IMR-90 (cell line): Measurements from ENCODE around the gene KCNH6. TPM values are rescaled to one million over a fixed set of nuclear protein-coding genes. Genes with fewer than 3 reads are reported as not detected.

Experiments used
- ATAC-seq: fragments of 200-7000 bp; cut with Tn5 transposase; 2 replicates; pipeline ENCODE4 v1.9.1; 2020; ENCODE audit warnings: low read depth, mild to moderate bottlenecking, moderate library complexity
- BruUV-seq: library from RNA; stranded (reverse); fragments of 400-500 nt; replicated peaks from 2 replicates; lab custom pipeline; 2021; lab: Mats Ljungman, UMichigan
- CTCF ChIA-PET: fragments of 300-600 bp; formaldehyde crosslinking; extraction: SDS; loops from one replicate; lab custom pipeline; 2021; ENCODE audit warnings: antibody characterized with exemption; lab: Yijun Ruan, JAX
- POLR2A ChIA-PET: fragments of 300-600 bp; sonication (Branson Sonifier 250); formaldehyde crosslinking; loops from one replicate; lab custom pipeline; 2022; ENCODE audit warnings: antibody characterized with exemption; ENCODE audit not compliant: unreplicated experiment; lab: Charles Lee
- DNase-seq: peaks from one replicate; pipeline ENCODE4 v3.0.0; 2013
- H2AFZ ChIP-seq: replicated peaks from 2 replicates; pipeline ENCODE3; 2013; ENCODE audit warnings: low read length, mild to moderate bottlenecking; ENCODE audit not compliant: poor library complexity
- H2AK5ac ChIP-seq: 2 replicates; pipeline ENCODE4 v1.6.1; 2013; ENCODE audit warnings: low read depth, low read length, inconsistent platforms
- H2AK9ac ChIP-seq: replicated peaks from 2 replicates; pipeline ENCODE3; 2013; ENCODE audit warnings: mild to moderate bottlenecking, low read depth, low read length, moderate library complexity; ENCODE audit not compliant: poor library complexity
- H2BK120ac ChIP-seq: 2 replicates; pipeline ENCODE4 v1.6.1; 2013; ENCODE audit warnings: low read depth, low read length, inconsistent platforms
- H2BK15ac ChIP-seq: 3 replicates; pipeline ENCODE4 v1.6.1; 2013; ENCODE audit warnings: low read depth, low read length, inconsistent platforms
- H2BK20ac ChIP-seq: 2 replicates; pipeline ENCODE4 v1.6.1; 2013; ENCODE audit warnings: low read depth, mild to moderate bottlenecking, inconsistent platforms, low read length, moderate library complexity
- H2BK5ac ChIP-seq: 2 replicates; pipeline ENCODE4 v1.6.1; 2013; ENCODE audit warnings: mild to moderate bottlenecking, low read depth, low read length, inconsistent platforms; ENCODE audit not compliant: poor library complexity, severe bottlenecking
- H3K14ac ChIP-seq: replicated peaks from 2 replicates; pipeline ENCODE4 v1.6.1; 2013; ENCODE audit warnings: low read depth, low read length, inconsistent platforms
- H3K18ac ChIP-seq: 2 replicates; pipeline ENCODE4 v1.6.1; 2013; ENCODE audit warnings: low read depth, low read length, control low read depth
- H3K23ac ChIP-seq: 2 replicates; pipeline ENCODE4 v1.6.1; 2013; ENCODE audit warnings: low read depth, low read length, inconsistent platforms
- H3K27ac ChIP-seq: 2 replicates; pipeline ENCODE4 v1.5.1; 2013; ENCODE audit warnings: mild to moderate bottlenecking, control low read depth, low read length; ENCODE audit not compliant: insufficient read depth
- H3K27me3 ChIP-seq: 2 replicates; pipeline ENCODE4 v1.6.1; 2013; ENCODE audit warnings: low read length; ENCODE audit not compliant: control insufficient read depth, insufficient read depth
- H3K36me3 ChIP-seq: 2 replicates; pipeline ENCODE4 v1.6.1; 2013; ENCODE audit warnings: low read length, mixed read lengths; ENCODE audit not compliant: control insufficient read depth, insufficient read depth
- H3K4ac ChIP-seq: 2 replicates; pipeline ENCODE4 v1.6.1; 2013; ENCODE audit warnings: low read depth, low read length, inconsistent platforms
- H3K4me1 ChIP-seq: 2 replicates; pipeline ENCODE4 v1.6.1; 2013; ENCODE audit warnings: low read length, mixed read lengths; ENCODE audit not compliant: control insufficient read depth, insufficient read depth
- H3K4me2 ChIP-seq: 2 replicates; pipeline ENCODE4 v1.6.1; 2013; ENCODE audit warnings: low read depth, mild to moderate bottlenecking, control low read depth, low read length, moderate library complexity
- H3K4me3 ChIP-seq: 2 replicates; pipeline ENCODE4 v1.5.1; 2013; ENCODE audit warnings: low read depth, mild to moderate bottlenecking, control low read depth, low read length, moderate library complexity; ENCODE audit not compliant: insufficient read depth
- H3K56ac ChIP-seq: 2 replicates; pipeline ENCODE4 v1.6.1; 2013; ENCODE audit warnings: low read length, inconsistent platforms; ENCODE audit not compliant: insufficient read depth; ENCODE audit errors: extremely low read depth
- H3K79me1 ChIP-seq, 2 experiments: 2 replicates each; pipeline ENCODE4 v1.6.1; 2013; ENCODE audit warnings: low read length in 2 of 2, inconsistent platforms in 1 of 2, low read depth in 1 of 2
- H3K9ac ChIP-seq: 2 replicates; pipeline ENCODE4 v1.6.1; 2013; ENCODE audit warnings: low read depth, low read length, control low read depth
- H3K9me1 ChIP-seq: 2 replicates; pipeline ENCODE4 v1.6.1; 2013; ENCODE audit warnings: low read length, inconsistent platforms; ENCODE audit not compliant: insufficient read depth
- H3K9me3 ChIP-seq: 2 replicates; pipeline ENCODE4 v1.6.1; 2013; ENCODE audit warnings: low read length; ENCODE audit not compliant: control insufficient read depth, insufficient read depth
- H4K20me1 ChIP-seq: 2 replicates; pipeline ENCODE4 v1.6.1; 2013; ENCODE audit warnings: low read length, inconsistent platforms; ENCODE audit not compliant: insufficient read depth
- H4K5ac ChIP-seq: 2 replicates; pipeline ENCODE4 v1.6.1; 2013; ENCODE audit warnings: mild to moderate bottlenecking, low read depth, low read length, control low read depth
- H4K8ac ChIP-seq, 2 experiments: 2 replicates each; pipeline ENCODE4 v1.6.1; 2013; ENCODE audit warnings: low read depth in 2 of 2, low read length in 2 of 2, control low read depth in 1 of 2, inconsistent platforms in 1 of 2
- H4K91ac ChIP-seq: 2 replicates; pipeline ENCODE4 v1.6.1; 2013; ENCODE audit warnings: low read depth, low read length, inconsistent platforms; ENCODE audit not compliant: insufficient read depth
- BHLHE40 ChIP-seq: fragments of 150-350 bp; IDR thresholded peaks from 2 replicates; pipeline ENCODE4 v1.6.1; 2016; ENCODE audit warnings: mild to moderate bottlenecking, low read depth, low read length
- CEBPB ChIP-seq: IDR thresholded peaks from 2 replicates; pipeline ENCODE4 v1.6.1; 2012; ENCODE audit warnings: low read depth, low read length, improper control_type of control experiment
- CTCF ChIP-seq: conservative IDR thresholded peaks from 2 replicates; pipeline ENCODE4 v1.5.1; 2012; ENCODE audit warnings: mild to moderate bottlenecking, low read depth, low read length, improper control_type of control experiment
- FOS ChIP-seq: fragments of 150-350 bp; IDR thresholded peaks from 2 replicates; pipeline ENCODE4 v1.6.1; 2016; ENCODE audit warnings: low read depth, low read length
- MAFK ChIP-seq: IDR thresholded peaks from 2 replicates; pipeline ENCODE4 v1.6.1; 2012; ENCODE audit warnings: low read depth, low read length, improper control_type of control experiment
- MAZ ChIP-seq: IDR thresholded peaks from 2 replicates; pipeline ENCODE4 v1.6.1; 2012; ENCODE audit warnings: low read depth, mild to moderate bottlenecking, low read length, improper control_type of control experiment, moderate library complexity, borderline replicate concordance
- MXI1 ChIP-seq: IDR thresholded peaks from 2 replicates; pipeline ENCODE4 v1.6.1; 2012; ENCODE audit warnings: low read depth, mild to moderate bottlenecking, low read length, moderate library complexity, borderline replicate concordance
- NFE2L2 ChIP-seq: fragments of 150-350 bp; IDR thresholded peaks from 2 replicates; pipeline ENCODE4 v1.6.1; 2016; ENCODE audit warnings: low read depth, mild to moderate bottlenecking, low read length
- POLR2A ChIP-seq: IDR thresholded peaks from 2 replicates; pipeline ENCODE4 v1.6.1; 2012; ENCODE audit warnings: mild to moderate bottlenecking, low read depth, low read length
- RAD21 ChIP-seq: IDR thresholded peaks from 2 replicates; pipeline ENCODE4 v1.6.1; 2012; ENCODE audit warnings: low read length, improper control_type of control experiment
- RCOR1 ChIP-seq: IDR thresholded peaks from 2 replicates; pipeline ENCODE4 v1.6.1; 2012; ENCODE audit warnings: mild to moderate bottlenecking, low read length, improper control_type of control experiment; ENCODE audit not compliant: insufficient replicate concordance
- RFX5 ChIP-seq: IDR thresholded peaks from 2 replicates; pipeline ENCODE4 v1.8.0; 2012; ENCODE audit warnings: low read depth, mild to moderate bottlenecking, low read length, moderate library complexity
- SMC3 ChIP-seq: fragments of 150-350 bp; IDR thresholded peaks from 2 replicates; pipeline ENCODE4 v1.6.1; 2016; ENCODE audit warnings: low read depth, mild to moderate bottlenecking, antibody characterized with exemption, low read length, moderate library complexity
- USF2 ChIP-seq: fragments of 150-350 bp; IDR thresholded peaks from 2 replicates; pipeline ENCODE4 v1.6.1; 2017; ENCODE audit warnings: mild to moderate bottlenecking, antibody characterized with exemption, low read length, low read depth
- WGBS, 2 experiments: methylation state at CpG; one replicate each; pipeline versions ENCODE4 v1.1.5 to v1.1.7; 2013; ENCODE audit warnings: missing lambda C conversion rate in 2 of 2; ENCODE audit not compliant: insufficient read length in 1 of 2; ENCODE audit errors: extremely low coverage in 2 of 2; 5-methylcytosine and 5-hydroxymethylcytosine counted together
- dilution Hi-C: fragments of 300-500 bp; cut with HindIII; formaldehyde crosslinking; loops from one replicate; pipeline ENCODE4 v1.14.3; 2018; ENCODE audit warnings: low sequenced_read_pairs; ENCODE audit not compliant: unreplicated experiment
- in situ Hi-C: fragments of 300-500 bp; cut with MboI; formaldehyde crosslinking; loops from 3 replicates; pipeline ENCODE4 v1.14.3; 2019; ENCODE audit warnings: low sequenced_read_pairs, inconsistent platforms, mixed read lengths
- intact Hi-C: fragments of 100-400 bp; cut with micrococcal nuclease; formaldehyde crosslinking; loops from 2 replicates; pipeline ENCODE4 v1.10.0; 2022
- polyA plus RNA-seq, 3 experiments: library from polyadenylated mRNA; depleted of rRNA; stranded (reverse); fragments of >200 nt; gene quantifications; 2 replicates each; pipeline ENCODE4 v1.2.3, GENCODE V29; 2012; ENCODE audit warnings: low replicate concordance in 1 of 3
- total RNA-seq: library from RNA; depleted of rRNA; stranded (reverse); fragments of >200 nt; gene quantifications from 2 replicates; pipeline ENCODE4 v1.2.3, GENCODE V29; 2012

Gene KCNH6
- total and polyA plus RNA-seq, 2 of the 4 experiments (the other 2 are of a cell fraction) = 0.17 to 0.18 TPM

DNA sequence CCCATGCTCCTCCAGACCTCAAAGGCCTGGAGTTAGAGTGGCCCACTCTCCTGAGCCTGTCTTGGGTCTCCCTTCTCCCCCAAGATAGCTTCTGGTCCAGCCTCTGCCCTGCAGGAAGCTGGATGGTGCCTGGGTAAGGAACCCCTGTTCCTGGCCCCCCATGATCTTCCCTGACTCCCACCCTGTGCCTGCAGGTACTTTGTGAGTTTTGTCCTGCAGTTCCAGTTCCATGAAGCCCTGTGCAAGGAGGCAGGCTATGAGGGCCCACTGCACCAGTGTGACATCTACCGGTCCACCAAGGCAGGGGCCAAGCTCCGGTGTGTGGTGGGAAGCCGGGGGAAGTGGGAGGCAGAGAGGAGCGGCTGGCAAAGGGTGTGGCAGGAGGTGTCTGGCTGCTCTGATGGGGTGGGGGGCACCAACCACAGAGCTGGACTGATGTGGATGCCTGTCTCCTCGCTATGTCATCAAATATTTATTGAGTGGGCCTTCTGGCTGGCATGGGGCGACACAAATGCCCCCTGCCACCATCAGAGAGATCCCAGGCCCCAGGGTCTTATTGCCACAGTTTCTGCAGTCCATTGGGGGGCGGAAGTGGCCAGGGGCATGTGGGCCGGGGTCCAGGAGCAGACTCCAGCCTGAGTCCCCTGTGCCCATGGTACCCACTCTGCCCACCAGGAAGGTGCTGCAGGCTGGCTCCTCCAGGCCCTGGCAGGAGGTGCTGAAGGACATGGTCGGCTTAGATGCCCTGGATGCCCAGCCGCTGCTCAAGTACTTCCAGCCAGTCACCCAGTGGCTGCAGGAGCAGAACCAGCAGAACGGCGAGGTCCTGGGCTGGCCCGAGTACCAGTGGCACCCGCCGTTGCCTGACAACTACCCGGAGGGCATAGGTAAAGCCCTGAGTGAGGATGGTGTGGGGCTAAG, 39.2 kb upstream of the KCNH6 start (continued):
- TF ChIP-seq FOS (no peak), MXI1 (no peak)

GRCh38 chr17:63486317-63487013, 36.7 kb upstream of the KCNH6 start:
- no peak overlapping the region for H3K14ac ChIP-seq
- H3K27me3 ChIP-seq = peaks cover 11% of the 10 kb centered on the region; the same call in 1 of the 2 replicates
- in situ Hi-C loops = no loop called here
- no peak overlapping the region for H3K27ac ChIP-seq
- no peak overlapping the region for H2BK120ac ChIP-seq
- no peak overlapping the region for H3K56ac ChIP-seq
- no peak overlapping the region for H2BK20ac ChIP-seq
- no peaks in the 10 kb centered on the region for H3K79me1 ChIP-seq
- H3K4me1 ChIP-seq = no peaks in the 10 kb centered on the region
- H3K18ac ChIP-seq = no peak overlapping the region
- H4K20me1 ChIP-seq = no peaks in the 10 kb centered on the region
- H3K4me3 ChIP-seq = no peak overlapping the region
- no peak overlapping the region for H2BK5ac ChIP-seq
- dilution Hi-C loops = no loop called here
- CTCF ChIA-PET = no interaction called here
- no peak overlapping the region for H2BK15ac ChIP-seq
- no peaks in the 10 kb centered on the region for H3K9me3 ChIP-seq
- H3K36me3 ChIP-seq = no peaks in the 10 kb centered on the region
- H3K9me1 ChIP-seq = no peaks in the 10 kb centered on the region; the same call in 1 of the 2 replicates
- H2AK5ac ChIP-seq = no peak overlapping the region
- no peak overlapping the region for H3K9ac ChIP-seq
- no peak overlapping the region for H3K23ac ChIP-seq
- no peak overlapping the region for H3K4me2 ChIP-seq
- no peak overlapping the region for H2AK9ac ChIP-seq
- DNase-seq = no peak
- 75% methylated on average over 1 of the region's 12 CpGs; no CpG with 5 or more reads in 1 of the 2 experiments for WGBS, 2 experiments
- H2AFZ ChIP-seq = no peak overlapping the region
- intact Hi-C loops = no loop called here
- no peak overlapping the region for H3K4ac ChIP-seq
- BruUV-seq = no TSS peak
- POLR2A ChIA-PET = no interaction called here
- H4K91ac ChIP-seq = no peak overlapping the region
- no peak for ATAC-seq
- H4K8ac ChIP-seq = no peak overlapping the region
- no peak overlapping the region for H4K5ac ChIP-seq
- TF ChIP-seq BHLHE40 (no peak), POLR2A (no peak), RFX5 (no peak), RAD21 (no peak), NFE2L2 (no peak), CEBPB (no peak), RCOR1 (no peak), MAFK (no peak), CTCF (no peak), FOS (no peak), USF2 (no peak), SMC3 (no peak), MAZ (no peak)
